Testis (tissue), 2 donors: ENCODE results near the gene FIGN.

Source experiments
- CTCF ChIP-seq, 3 experiments: fragments of 450-650 bp in 2 of 3; fragments of 200-600 bp in 1 of 3; sonication (generic) in 1 of 3; IDR thresholded peaks; one replicate each; pipeline ENCODE4 v1.5.1; 2016 to 2019; ENCODE audit warnings: antibody characterized with exemption in 3 of 3, mild to moderate bottlenecking in 2 of 3, moderate library complexity in 1 of 3
- POLR2A ChIP-seq: fragments of 450-650 bp; IDR thresholded peaks from one replicate; pipeline ENCODE4 v1.6.1; 2017; ENCODE audit warnings: antibody characterized with exemption, mild to moderate bottlenecking, moderate library complexity

- TF ChIP-seq CTCF (IDR thresholded peaks at IDR 0.05) (no peak), POLR2A (no peak)
Observed at GRCh38 chr2:163737563-163737962, 1.8 kb upstream of the FIGN start.
